NOMO-1 treated with dmso at 0.1 percent for 144 hours (cell line): ENCODE measurements around the gene LDB2.

Source experiments
- DNase-seq: peaks from one replicate; lab custom pipeline; 2025; ENCODE audit not compliant: unreplicated experiment; lab: John Stamatoyannopoulos, UW

LDB2 gene

GRCh38 chr4:16884673-16885460 is 13.6 kb downstream of the LDB2 start:
- no peak for DNase-seq

GRCh38 chr4:16883806-16884205 is 14.6 kb downstream of the LDB2 start:
- DNase-seq: no peak

- DNase-seq: no peak
Observed at GRCh38 chr4:16881151-16881884, 17.1 kb downstream of the LDB2 start.

- no peak for DNase-seq
Observed at GRCh38 chr4:16875487-16875886, 23.0 kb downstream of the LDB2 start.

- no peak for DNase-seq
Observed at GRCh38 chr4:16869594-16870245, 28.7 kb downstream of the LDB2 start.

GRCh38 chr4:16868674-16869073 is 29.8 kb downstream of the LDB2 start:
- no peak for DNase-seq

- no peak for DNase-seq
Observed at GRCh38 chr4:16867827-16868226, 30.6 kb downstream of the LDB2 start.

- no peak for DNase-seq
Observed at GRCh38 chr4:16866974-16867373, 31.5 kb downstream of the LDB2 start.

GRCh38 chr4:16865897-16866283 is 32.6 kb downstream of the LDB2 start:
- DNase-seq: no peak

- no peak for DNase-seq
Observed at GRCh38 chr4:16865209-16865896, 33.1 kb downstream of the LDB2 start.

GRCh38 chr4:16864199-16864598 is 34.2 kb downstream of the LDB2 start:
- DNase-seq: no peak

GRCh38 chr4:16862697-16863096 is 35.7 kb downstream of the LDB2 start:
- DNase-seq: no peak

- DNase-seq: no peak
Observed at GRCh38 chr4:16860516-16860915, 37.9 kb downstream of the LDB2 start.

- no peak for DNase-seq
Observed at GRCh38 chr4:16859031-16859430, 39.4 kb downstream of the LDB2 start.

- no peak for DNase-seq
Observed at GRCh38 chr4:16858275-16858752, 40.1 kb downstream of the LDB2 start.

GRCh38 chr4:16857425-16857824 is 41.0 kb downstream of the LDB2 start:
- DNase-seq: no peak

- no peak for DNase-seq
Observed at GRCh38 chr4:16853640-16854039, 44.8 kb downstream of the LDB2 start.

- no peak for DNase-seq
Observed at GRCh38 chr4:16852644-16853043, 45.8 kb downstream of the LDB2 start.

GRCh38 chr4:16852228-16852627 is 46.2 kb downstream of the LDB2 start:
- DNase-seq: no peak

GRCh38 chr4:16846540-16847117 is 51.8 kb downstream of the LDB2 start:
- DNase-seq: no peak
